ENCODE results near the gene TPP1. TPM values are rescaled to one million over a fixed set of nuclear protein-coding genes. Genes with fewer than 3 reads are reported as not detected.

The TPP1 gene
- total and polyA plus RNA-seq, 10 of the 15 experiments (the other 5 are each of a cell fraction or from before 2014, with no cell fraction given): 7.5 to 64.6 (median 38.3) TPM

- SMC1A ChIA-PET (ENCODE audit: uncharacterized antibody, unreplicated experiment): interaction anchor here (1.7 kb wide), 1 partner anchor 10 kb away, joined by 6 read pairs; no protein-coding TSS in a partner anchor
- TF ChIP-seq RAD51 (IDR thresholded peaks at IDR 0.05) (no peak), MXI1 (IDR thresholded peaks at IDR 0.05; ENCODE audit: low read depth, low read length) (no peak), RELB (IDR thresholded peaks at IDR 0.05; ENCODE audit: low read depth) (no peak), ZNF217 (IDR thresholded peaks at IDR 0.05) (no peak), EP300 (IDR thresholded peaks at IDR 0.05; ENCODE audit: borderline replicate concordance in 1 of 2, control insufficient read depth in 1 of 2, low read depth in 2 of 2, low read length in 2 of 2) (no peak)
- no peak overlapping the region for H3K9ac ChIP-seq (ENCODE audit: control insufficient read depth, insufficient read depth, low read length)
- H3K4me1 ChIP-seq (ENCODE audit: control insufficient read depth, insufficient read depth, low read length): no peaks in the 10 kb centered on the region
- POLR2A ChIA-PET: interaction anchor here (0.6 kb wide), 1 partner anchor 185 kb away, joined by 3 read pairs; the partner anchor contains the start of gene OR2AG2
- RAD21 ChIA-PET (ENCODE audit: unreplicated experiment): interaction anchor here (0.6 kb wide), 1 partner anchor 292 kb away, joined by 3 read pairs; no protein-coding TSS in a partner anchor
- H3K27ac ChIP-seq (ENCODE audit: control insufficient read depth, insufficient read depth): no peak overlapping the region
- H3K27me3 ChIP-seq (replicated peaks in 1 of 2; ENCODE audit: control insufficient read depth in 2 of 2, insufficient read depth in 2 of 2, low read length in 1 of 2): no peaks in the 10 kb centered on the region
- intact Hi-C loops (cut with micrococcal nuclease; ENCODE audit: unreplicated experiment): no loop called here
- no peaks in the 10 kb centered on the region for H3K79me2 ChIP-seq (ENCODE audit: control insufficient read depth, insufficient read depth, low read length)
- no peak overlapping the region for H3K4me2 ChIP-seq (ENCODE audit: control insufficient read depth, insufficient read depth)
- 99% methylated on average over 25 of the region's 25 CpGs for WGBS (ENCODE audit: insufficient coverage, insufficient replicate concordance, low lambda C conversion rate, missing lambda C conversion rate)
- H2AFZ ChIP-seq (ENCODE audit: control insufficient read depth, low read depth, low read length): no peak overlapping the region
- in situ Hi-C loops (cut with MboI): no loop called here
- no peak for FAIRE-seq
- no peak for DNase-seq (ENCODE audit: low read depth, low spot score)
- no peaks in the 10 kb centered on the region for H4K20me1 ChIP-seq (ENCODE audit: control insufficient read depth, insufficient read depth)
- ATAC-seq: no peak
- no peaks in the 10 kb centered on the region for H3K9me3 ChIP-seq (replicated peaks; ENCODE audit: control insufficient read depth, insufficient read depth, low read length)
- H3K36me3 ChIP-seq (ENCODE audit: control insufficient read depth in 2 of 2, insufficient read depth in 2 of 2, low read length in 1 of 2): no peaks in the 10 kb centered on the region; a peak in 1 of 4 replicates
- no peak overlapping the region for H3K4me3 ChIP-seq
- CTCF ChIA-PET: interaction anchor here (1.0 kb wide), 1 partner anchor 16 kb away, joined by 3 read pairs; no protein-coding TSS in a partner anchor
- no TSS peak for BruUV-seq (replicated peaks)
Observed at GRCh38 chr11:6586434-6587359, 32.5 kb downstream of the TPP1 start.

Data from GM12878 (cell line).